ENCODE results near the gene GNAI1.

The GNAI1 gene

DNA sequence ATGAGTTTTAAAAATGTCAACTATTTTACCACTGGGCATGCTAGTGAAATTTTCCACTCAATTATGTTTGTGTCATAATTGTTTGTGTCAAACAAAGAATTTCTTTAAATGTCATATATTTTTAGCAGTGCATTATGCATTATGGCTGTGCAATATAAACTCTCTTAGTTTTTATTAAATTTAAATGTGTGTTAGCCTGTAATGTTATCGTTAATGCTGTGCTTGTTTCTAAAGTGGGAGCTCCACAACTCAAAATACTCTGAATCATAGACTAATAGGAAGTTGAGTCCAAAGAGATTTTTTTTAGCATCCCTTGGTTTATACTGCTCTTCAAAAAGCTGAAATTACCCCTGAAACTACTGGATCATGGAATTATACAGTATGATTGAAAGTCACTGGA lies 26.8 kb downstream of the GNAI1 start:
- DNase-seq (ENCODE audit: low read depth): no peak

DNA sequence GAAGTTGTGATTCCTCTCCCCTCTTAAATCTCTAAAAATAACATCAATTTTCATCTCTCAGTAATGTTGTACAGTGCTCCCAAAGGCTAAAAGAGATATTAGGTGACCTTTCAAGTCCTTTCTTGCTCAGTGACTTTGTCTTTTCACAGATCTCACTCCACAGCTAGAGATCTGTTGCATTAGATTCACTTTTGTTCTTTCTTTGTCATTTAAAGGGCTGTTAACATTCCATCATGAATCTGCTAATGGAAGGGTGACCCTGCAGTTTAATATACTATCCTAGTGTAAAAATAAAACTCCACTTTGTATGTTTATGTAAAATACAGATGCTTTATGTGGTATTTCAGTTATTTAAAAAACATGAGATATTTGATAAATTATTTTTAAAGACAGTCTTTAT lies 30.5 kb downstream of the GNAI1 start:
- no peak for DNase-seq (ENCODE audit: low read depth)

DNA sequence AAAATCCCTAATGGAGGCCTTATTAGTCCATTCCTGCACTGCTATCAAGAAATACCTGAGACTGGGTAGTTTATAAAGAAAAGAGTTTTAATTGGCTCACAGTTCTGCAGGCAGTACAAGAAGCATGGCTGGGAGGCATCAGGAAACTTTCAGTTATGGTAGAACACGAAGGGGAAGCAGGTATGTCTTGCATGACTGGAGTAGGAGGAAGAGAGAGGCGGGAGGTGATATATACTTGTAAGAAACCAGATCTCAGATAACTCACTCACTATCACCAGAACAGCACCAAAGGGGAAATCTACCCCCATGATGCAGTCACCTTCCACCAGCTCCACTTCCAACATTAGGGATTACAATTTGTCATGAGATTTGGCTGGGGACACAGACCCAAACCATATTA lies 35.8 kb downstream of the GNAI1 start:
- DNase-seq (ENCODE audit: low read depth): no peak

DNA sequence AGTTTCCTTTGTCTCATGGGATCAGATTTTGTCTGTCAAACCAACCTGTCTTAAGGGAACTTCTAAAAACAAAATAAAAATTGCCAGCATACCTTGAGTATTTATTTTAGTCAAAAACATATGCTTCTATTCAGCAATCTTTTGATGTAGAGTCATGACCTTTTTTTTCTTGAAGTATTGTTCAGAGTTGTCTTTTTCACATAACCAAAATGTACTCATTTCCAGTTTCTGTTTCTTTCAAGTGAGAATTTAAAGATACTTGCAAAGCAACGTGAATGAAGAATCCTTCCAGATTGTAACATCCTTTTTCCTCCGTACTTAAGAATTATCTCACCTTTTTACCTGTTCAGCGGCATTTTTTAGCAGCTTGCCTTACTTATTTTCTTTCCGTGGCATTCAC lies 37.8 kb downstream of the GNAI1 start:
- no peak for DNase-seq (ENCODE audit: low read depth)

DNA sequence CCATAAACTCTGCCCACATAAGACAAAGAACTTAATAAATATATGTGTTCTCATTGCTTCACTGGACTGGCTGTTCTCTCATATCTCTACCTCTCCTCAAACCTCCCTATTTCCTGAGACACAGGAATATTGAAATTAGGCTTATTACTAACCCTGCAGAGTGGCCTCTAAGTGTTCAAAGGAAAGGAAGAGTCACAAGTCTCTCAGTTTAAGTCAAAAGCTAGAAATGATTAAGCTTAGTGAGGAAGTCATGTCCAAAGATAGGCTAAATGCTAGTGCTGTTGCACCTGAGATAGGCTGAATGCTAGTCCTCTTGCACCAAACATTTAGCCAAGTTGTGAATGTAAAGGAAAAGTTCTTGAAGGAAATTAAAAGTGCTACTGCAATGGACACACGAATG lies 41.1 kb downstream of the GNAI1 start:
- no peak for DNase-seq (ENCODE audit: low read depth)

DNA sequence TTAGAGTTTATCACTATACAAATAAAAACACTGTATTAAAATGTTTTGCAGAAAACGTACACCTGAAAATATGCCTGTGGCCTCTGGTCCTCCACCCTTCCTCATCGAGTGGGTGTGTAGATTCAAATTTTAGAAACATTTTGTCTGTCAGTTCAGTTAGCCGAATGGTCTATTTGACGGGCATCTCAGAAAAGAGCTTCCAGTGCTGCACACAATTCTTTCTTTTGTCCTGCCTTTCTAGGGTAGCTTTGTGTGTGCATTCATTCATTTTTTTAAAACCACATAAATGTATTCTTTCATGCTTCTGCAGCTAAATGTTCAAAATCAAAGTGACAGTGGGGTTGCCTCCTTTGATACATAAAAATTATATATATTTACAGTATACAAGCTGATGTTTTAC lies 46.8 kb downstream of the GNAI1 start:
- DNase-seq (ENCODE audit: low read depth): no peak

DNA sequence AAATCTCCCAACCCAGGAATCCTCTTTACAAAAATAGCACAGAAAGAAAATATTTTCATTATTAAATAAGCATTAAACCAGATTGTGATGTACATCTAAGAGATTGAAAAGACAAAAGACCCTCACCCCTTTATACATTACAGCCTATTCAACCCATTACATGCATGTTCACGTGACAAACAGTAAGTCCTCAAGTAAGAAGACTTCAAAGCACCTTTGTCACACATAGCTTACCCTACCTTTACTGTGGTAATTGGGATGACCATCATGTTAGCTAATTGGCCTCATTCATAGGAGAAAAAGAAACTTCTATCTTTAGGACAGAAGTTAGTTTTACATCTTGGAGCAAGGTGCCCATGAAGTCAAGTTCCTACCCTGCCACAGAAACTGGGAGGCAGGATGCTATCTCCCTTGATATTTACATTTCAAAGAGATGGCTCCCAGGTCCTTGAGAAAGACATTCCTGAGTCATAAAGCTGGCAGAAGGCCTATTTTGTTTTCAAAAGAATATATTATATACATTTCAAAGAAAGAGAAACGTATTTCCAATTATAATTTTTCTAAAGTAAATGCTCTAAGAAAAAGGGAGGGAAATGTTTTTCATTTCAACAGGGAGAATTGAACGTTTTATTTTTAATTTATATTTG lies 48.1 kb downstream of the GNAI1 start:
- no peak for DNase-seq (ENCODE audit: low read depth)

DNA sequence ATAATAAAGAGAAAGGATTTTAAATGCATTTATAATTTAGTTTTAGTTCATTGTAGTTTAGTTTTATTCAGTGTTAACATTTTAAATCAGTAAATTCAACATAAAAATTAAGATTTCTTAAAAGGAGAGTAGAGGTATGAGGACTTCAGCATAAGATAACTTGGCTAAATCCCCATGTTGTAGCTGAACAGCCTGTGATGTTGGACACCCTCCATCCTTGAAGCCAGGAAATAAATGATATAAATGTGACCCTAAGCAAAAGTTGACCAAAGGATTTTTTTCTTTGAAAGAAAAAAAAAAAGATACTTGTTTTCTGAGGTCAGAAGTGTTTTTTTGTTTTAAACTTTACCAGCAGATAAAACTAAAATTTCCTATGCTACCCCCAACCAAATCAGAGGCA lies 48.7 kb downstream of the GNAI1 start:
- DNase-seq (ENCODE audit: low read depth): no peak

DNA sequence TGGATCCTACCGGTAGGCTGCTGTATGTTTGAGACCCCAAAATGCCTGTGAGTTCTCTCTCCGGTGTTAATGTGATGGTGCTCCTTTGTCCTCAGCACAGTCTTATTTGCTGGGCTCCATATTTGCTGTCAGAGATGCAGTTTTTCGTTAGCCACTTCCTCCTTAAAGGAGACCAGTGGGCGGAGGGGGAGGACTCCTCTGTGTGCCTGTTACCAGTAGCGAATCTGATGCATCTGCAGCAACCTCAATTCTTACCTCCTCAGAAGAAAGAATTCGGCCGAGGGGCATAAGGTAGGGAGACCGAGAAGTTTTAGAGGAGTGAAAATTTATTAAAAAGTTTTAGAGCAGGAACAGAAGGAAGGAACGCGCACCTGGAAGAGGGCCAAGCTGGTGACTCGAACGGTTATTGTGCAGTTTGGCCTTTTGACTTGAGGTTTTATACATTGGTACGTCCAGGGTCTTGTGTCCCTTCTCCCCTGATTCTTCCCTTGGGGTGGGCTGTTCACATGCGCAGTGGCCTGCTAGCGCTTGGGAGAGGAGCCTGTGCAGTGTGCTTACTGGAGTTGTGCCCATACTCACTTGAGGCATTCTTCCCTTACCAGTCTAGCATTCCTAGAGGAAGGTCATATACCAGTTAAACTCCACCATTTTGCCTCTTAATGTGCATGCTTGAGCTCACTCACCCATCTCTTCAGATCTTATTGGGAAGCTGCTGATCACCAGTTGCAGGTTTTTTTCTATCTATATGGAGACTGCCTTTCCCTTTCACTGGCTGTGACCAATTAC lies 49.5 kb downstream of the GNAI1 start:
- DNase-seq (ENCODE audit: low read depth): no peak

DNA sequence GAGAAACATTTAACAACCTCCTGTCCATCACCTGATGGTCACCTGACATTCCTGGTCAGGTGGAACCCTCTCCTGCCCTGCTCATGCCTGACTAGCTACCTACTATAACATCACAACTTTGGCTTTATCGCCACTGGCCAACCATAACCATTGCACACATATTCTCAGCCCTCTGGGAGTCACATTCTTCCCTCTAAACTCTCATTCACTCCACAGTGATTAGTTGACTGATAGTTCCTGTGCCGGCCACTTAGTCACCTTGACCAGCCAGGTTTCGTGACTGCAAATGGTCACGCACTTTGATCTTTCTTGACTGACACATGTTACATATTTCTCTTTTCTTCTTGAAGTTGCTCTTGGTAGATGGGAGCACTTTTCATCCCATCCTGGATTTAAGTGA lies 50.1 kb downstream of the GNAI1 start:
- DNase-seq (ENCODE audit: low read depth): no peak

DNA sequence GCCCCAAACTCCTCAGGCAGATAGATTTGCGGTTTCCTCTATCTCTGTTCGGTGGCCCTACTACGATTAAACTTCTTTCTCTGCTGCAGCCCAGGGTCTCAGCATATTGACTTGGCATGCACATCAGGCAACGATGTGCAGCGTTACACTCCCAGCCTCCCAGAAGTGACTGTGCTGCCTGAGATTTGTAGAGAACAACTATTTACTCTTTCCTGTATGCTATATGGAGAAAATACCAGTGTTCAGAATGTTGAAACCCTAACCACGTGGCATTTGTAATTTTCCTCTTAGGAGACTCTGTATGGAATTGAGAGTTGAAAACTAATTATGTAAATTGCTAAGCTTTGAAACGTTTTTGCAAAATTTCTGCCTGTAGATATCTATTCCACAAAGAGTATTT lies 50.9 kb downstream of the GNAI1 start:
- no peak for DNase-seq (ENCODE audit: low read depth)

DNA sequence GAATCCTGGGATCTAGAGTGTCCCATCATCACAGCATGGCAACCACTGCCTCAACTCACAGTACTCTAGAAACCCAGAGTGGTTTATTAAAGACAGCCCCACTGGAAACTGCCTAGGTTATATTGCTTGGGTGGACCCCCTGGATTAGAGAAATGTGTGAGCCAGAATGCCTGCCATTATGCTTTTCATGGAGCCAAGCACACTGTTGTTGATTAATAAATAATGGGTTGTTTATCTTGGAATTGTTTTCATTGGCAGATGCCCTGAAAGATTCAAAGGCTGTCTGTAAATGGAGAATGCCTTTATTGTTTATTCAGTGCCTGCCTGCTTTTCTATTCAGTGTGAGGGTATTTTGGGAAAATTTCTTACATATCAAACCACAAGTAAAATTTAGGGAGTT lies 52.1 kb downstream of the GNAI1 start:
- DNase-seq (ENCODE audit: low read depth): no peak

DNA sequence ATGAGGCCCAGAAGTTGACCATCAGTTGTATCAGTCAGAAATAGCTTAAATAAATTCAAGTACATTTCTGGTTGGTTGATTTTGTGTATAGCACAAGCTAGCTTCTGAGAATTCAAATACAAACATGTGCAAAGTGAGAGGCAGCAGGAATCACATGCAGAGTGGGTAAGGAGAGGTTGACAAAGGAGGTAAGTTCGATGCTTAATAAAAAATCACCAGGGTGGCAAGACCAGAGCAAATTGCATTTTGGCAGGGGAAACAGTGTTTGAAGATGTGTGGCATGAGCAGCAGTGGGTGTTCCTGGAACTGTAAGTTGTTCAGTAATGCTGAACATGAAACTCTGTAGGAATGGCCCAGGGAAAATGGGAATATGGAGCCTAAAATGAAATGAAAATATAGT lies 52.6 kb downstream of the GNAI1 start:
- no peak for DNase-seq (ENCODE audit: low read depth)

DNA sequence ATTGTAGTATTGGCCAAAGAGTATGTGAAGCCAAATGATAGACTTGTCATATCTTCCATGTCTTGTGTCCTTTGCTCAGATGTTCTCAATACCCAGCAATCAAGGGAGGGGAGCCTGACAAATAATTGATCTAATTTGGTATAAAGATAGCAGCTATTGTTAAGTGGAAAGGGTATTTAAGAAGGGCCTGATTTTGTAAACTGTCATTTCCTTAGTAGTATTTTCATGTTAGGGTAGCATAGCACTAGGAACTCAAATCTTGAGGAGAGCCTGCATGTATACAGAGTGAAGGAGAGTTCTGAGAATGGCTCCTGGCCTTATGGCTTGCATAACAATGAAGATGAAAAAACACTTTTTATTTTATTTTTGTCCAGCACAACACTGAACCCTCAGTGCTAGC lies 53.1 kb downstream of the GNAI1 start:
- no peak for DNase-seq (ENCODE audit: low read depth)

DNA sequence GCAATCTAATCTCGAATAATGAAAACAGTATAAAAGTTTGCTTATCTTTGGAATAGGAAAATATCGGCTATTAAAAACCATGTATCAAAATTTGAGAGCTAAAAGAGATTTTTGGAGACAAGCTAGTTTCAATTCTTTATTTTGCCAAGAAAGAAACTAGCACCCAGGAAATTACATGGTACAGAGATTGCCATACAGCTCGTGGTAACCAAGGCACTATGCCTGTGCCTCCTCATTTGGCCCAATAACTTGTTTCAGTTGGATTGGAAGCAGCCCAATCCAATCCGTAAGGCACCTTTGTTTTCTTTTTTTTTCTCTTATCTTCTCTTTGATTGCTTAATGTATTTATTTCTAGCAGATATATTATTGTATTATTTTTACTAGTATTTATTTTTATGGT lies 55.0 kb downstream of the GNAI1 start:
- no peak for DNase-seq (ENCODE audit: low read depth)

DNA sequence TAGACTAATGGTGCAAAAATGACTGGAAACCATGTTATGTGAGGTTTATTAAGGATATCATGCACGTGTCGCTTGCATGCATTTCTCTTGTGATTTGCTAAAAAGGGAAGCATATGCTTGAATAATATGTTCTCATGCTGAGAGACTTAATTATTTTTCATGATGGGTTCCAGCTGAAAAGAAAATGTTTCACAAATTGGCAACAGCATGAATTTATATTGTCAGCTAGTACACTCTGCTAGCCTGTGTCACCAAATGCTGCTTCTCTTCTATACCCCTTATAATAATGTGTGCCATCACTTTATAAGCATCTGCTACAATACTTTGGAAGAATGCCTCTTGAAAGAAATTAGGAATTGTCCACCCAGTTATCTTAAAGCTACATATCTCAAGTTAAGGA lies 63.0 kb downstream of the GNAI1 start:
- DNase-seq (ENCODE audit: low read depth): no peak

DNA sequence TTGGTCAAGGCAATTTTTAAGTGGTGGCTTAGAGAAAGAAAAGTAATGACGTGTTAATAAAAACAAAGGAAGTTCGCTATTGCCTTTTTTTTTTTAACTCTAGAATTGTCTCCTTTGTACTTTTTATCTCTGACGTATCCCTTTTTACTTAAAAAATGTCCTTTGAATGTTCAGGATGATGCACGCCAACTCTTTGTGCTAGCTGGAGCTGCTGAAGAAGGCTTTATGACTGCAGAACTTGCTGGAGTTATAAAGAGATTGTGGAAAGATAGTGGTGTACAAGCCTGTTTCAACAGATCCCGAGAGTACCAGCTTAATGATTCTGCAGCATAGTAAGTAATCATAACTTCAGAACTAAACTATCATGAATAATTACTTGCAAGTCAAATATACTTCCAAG lies 64.4 kb downstream of the GNAI1 start:
- DNase-seq (ENCODE audit: low read depth): no peak

DNA sequence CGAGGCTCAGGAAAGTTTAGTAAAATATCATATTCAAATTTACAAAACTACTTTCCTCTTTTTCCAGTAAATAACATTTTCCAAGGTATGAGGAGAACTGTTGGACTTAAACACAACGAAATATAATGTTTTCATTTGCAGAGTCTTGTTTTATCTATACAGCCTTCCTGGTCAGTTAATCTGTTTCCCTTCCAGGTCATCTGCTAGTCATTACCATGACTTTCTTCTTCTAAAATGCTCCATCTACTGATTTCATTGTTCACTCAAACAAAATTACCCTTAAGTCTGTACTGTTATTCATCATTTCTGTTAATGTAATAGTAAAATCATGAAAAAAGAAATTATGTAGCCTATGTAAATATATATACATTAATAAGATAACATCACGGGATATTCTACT lies 69.8 kb downstream of the GNAI1 start:
- DNase-seq (ENCODE audit: low read depth): no peak

DNA sequence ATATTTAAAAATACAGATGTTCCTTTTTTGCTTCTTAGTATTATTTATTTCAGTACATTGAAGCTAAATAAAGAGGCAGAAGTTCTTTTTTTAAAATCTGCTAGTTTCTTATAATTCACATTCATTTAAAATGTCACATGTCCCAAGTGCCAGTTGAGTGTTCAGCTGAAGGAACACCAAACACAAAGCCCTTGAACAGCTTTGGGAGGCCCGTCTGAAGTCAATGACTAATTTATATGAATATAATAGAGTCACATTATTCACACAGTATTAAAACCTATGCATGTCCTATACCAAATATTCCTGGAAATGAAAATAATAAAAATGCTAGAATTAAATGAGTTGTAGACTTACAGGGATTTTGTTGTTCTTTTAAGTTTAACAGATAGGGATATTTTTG lies 70.3 kb downstream of the GNAI1 start:
- DNase-seq (ENCODE audit: low read depth): no peak

DNA sequence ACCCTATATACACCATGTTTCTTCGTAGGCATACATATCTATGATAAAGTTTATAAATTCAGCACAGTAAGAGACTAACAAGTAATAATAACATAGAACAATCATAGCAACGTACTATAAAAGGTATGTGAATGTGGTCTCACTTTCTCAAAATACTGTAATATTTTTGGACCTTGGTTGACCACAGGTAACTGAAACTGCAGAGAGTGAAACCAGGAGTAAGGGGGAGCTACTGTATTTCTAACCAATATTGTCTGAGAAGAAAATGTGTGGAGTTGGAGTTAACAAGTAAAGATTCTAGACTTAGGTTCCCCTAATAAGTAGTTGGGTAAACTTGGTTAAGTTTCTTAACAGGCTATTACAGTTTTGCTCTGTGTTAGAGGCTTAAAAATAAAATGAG lies 72.1 kb downstream of the GNAI1 start:
- DNase-seq (ENCODE audit: low read depth): no peak

DNA sequence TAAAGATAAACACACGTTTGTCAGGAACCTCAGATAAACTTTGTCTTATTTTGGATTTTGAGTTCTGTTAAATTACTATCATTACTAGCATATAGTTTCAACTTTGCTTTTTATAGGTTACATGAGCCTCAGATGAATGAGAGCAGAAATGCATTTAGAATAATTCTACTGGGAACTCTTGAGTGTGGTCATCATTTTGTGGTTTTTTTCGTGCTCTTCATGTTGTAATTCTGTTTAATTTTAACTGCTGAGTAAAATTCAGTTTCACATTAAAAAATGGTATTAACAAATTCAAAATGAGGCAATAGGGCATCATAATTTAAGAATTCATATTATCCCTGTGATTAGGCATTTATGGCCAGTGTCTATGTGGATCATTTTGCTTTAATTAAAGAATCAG lies 72.9 kb downstream of the GNAI1 start:
- DNase-seq (ENCODE audit: low read depth): no peak

DNA sequence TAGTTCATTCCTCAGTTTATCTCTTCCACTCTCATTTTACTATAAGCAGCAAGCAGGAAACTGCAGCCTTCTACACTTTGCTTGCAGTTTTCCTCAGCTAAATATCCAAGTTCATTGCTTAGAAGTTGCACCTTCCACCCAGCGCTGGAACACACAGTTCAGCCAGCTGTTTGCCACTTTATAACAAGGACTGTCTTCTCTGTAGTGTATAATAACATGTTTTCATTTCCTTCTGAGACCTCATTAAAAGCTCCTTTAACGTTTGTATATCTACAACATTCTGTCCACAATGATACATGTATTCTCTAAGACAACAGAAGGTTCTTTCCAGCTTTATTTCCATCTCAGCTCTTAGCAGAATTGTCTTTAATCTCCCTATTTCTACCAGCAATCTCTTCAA lies 74.1 kb downstream of the GNAI1 start:
- no peak for DNase-seq (ENCODE audit: low read depth)

DNA sequence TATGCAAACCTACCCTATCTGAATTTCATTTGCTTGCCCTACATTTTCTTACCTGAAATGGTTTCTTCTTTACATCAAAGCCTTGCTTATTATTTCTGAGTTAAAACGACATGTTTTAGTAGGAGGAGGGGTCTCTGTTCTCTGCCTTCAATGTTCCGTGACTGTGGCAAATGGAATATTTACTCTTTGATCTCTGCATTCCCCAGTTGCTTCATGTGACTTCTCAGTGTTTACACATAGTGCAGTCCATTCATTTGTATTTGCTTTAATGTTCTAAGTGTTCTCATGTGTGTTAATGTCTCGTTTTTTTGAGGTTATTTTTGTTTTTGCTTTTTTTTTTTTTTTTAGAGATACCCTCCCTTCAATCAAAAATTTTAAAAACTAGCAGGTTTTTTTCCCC lies 75.8 kb downstream of the GNAI1 start:
- DNase-seq (ENCODE audit: low read depth): no peak

DNA sequence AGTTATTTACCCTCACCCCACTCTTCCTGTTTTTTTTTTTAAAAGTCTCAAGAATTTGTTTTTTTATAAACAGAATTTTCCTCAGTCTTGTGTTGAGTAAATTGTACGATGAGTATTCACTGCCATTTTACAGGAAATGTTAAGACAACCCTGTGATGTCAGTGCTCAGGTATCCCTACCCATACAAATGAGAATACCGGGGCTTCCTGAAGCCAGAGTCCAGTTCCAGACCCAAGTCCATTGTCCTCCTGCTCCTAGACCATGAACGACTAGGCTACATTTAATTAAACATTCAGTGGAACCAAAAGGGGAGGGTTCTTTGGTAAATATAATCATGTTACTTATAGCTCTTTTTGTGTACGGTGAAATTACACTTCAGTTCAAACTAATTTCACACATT lies 79.2 kb downstream of the GNAI1 start:
- DNase-seq (ENCODE audit: low read depth): no peak
